ENCODE data around the gene CROCC2. TPM values are rescaled to one million over a fixed set of nuclear protein-coding genes. Genes with fewer than 3 reads are reported as not detected.

The CROCC2 gene
- total RNA-seq, 4 donors from 2014 or later = 0.27 to 0.83 TPM; not detected in 2

- Histone ChIP-seq H3K4me1 (peaks cover 0 to 15% (median 0%) of the 10 kb centered on the region in 4 donors), H3K36me3 (peaks cover 0 to 7% (median 0%) of the 10 kb centered on the region in 3 donors), H3K9me3 (no peaks in the 10 kb centered on the region), H3K4me3 (peak overlapping the region; percentile 38 to 55 (median 44)), H3K27me3 (no peaks in the 10 kb centered on the region), H3K27ac (peak overlapping the region in 2 of 4 donors; percentile 77 to 79)
- TF ChIP-seq POLR2A (IDR thresholded peaks at IDR 0.05) (no peak), CTCF (IDR thresholded peaks at IDR 0.05) (no peak)
- DNase-seq = peak; percentile 50 to 78 (median 67)
Measured at GRCh38 chr2:241036964-241037421, 130.9 kb downstream of the CROCC2 start.

- no peaks in the 10 kb centered on the region for H3K27me3 ChIP-seq
- peak overlapping the region in 2 of 4 donors; percentile 48 to 55 for H3K4me3 ChIP-seq
- H3K4me1 ChIP-seq = peaks cover 0 to 15% (median 0%) of the 10 kb centered on the region in 4 donors
- H3K9me3 ChIP-seq = no peaks in the 10 kb centered on the region
- no peak for DNase-seq
- peak overlapping the region in 2 of 4 donors; percentile 77 to 79 for H3K27ac ChIP-seq
- TF ChIP-seq CTCF (IDR thresholded peaks at IDR 0.05) = no peak
- no peak for TF ChIP-seq POLR2A (IDR thresholded peaks at IDR 0.05)
- H3K36me3 ChIP-seq = peaks cover 0 to 7% (median 0%) of the 10 kb centered on the region in 3 donors
Measured at GRCh38 chr2:241037498-241037897, 131.4 kb downstream of the CROCC2 start.

GRCh38 chr2:241038374-241039180 lies 132.4 kb downstream of the CROCC2 start:
- no peaks in the 10 kb centered on the region for H3K9me3 ChIP-seq
- H3K27ac ChIP-seq = peak overlapping the region in 1 of 4 donors; percentile 79
- no peaks in the 10 kb centered on the region for H3K27me3 ChIP-seq
- H3K4me3 ChIP-seq = no peak overlapping the region
- peaks cover 0 to 15% (median 0%) of the 10 kb centered on the region in 4 donors for H3K4me1 ChIP-seq
- DNase-seq = no peak
- TF ChIP-seq POLR2A (IDR thresholded peaks at IDR 0.05) = no peak
- no peak for TF ChIP-seq CTCF (IDR thresholded peaks at IDR 0.05)
- H3K36me3 ChIP-seq = peaks cover 0 to 6% (median 0%) of the 10 kb centered on the region in 3 donors

GRCh38 chr2:241039416-241039815 lies 133.3 kb downstream of the CROCC2 start:
- no peak overlapping the region for H3K4me3 ChIP-seq
- no peaks in the 10 kb centered on the region for H3K9me3 ChIP-seq
- H3K4me1 ChIP-seq = peaks cover 0 to 15% (median 0%) of the 10 kb centered on the region in 4 donors
- H3K36me3 ChIP-seq = peaks cover 0 to 7% (median 0%) of the 10 kb centered on the region in 3 donors
- H3K27ac ChIP-seq = no peak overlapping the region
- TF ChIP-seq POLR2A (IDR thresholded peaks at IDR 0.05) = no peak
- no peak for DNase-seq
- no peaks in the 10 kb centered on the region for H3K27me3 ChIP-seq

- peaks cover 0 to 15% (median 0%) of the 10 kb centered on the region in 4 donors for H3K4me1 ChIP-seq
- no peaks in the 10 kb centered on the region for H3K27me3 ChIP-seq
- peaks cover 0 to 10% (median 0%) of the 10 kb centered on the region in 3 donors for H3K36me3 ChIP-seq
- no peak overlapping the region for H3K27ac ChIP-seq
- H3K9me3 ChIP-seq = no peaks in the 10 kb centered on the region
- H3K4me3 ChIP-seq = no peak overlapping the region
- TF ChIP-seq CTCF (IDR thresholded peaks at IDR 0.05) (no peak), POLR2A (IDR thresholded peaks at IDR 0.05) (no peak)
- no peak for DNase-seq
Measured at GRCh38 chr2:241040081-241040803, 134.1 kb downstream of the CROCC2 start.

Measured in Peyer's patch (tissue), 4 donors.